Activated gamma-delta T cell treated with Interleukin-2 at 50 U/mL for 16 hours (primary cell): Measurements from ENCODE around the gene USH1C.

Source experiments
- DNase-seq: peaks from one replicate; pipeline ENCODE4 v3.0.0-alpha.2; 2020

USH1C gene

GRCh38 chr11:17522655-17523054 is 21.6 kb downstream of the USH1C start:
- no peak for DNase-seq

GRCh38 chr11:17521106-17521900 is 22.9 kb downstream of the USH1C start:
- DNase-seq: no peak

GRCh38 chr11:17519061-17519885 is 24.9 kb downstream of the USH1C start:
- no peak for DNase-seq

GRCh38 chr11:17518366-17518765 is 25.9 kb downstream of the USH1C start:
- DNase-seq: no peak

GRCh38 chr11:17517186-17517585 is 27.0 kb downstream of the USH1C start:
- no peak for DNase-seq

GRCh38 chr11:17516551-17517150 is 27.6 kb downstream of the USH1C start:
- DNase-seq: no peak

GRCh38 chr11:17515443-17516176 is 28.6 kb downstream of the USH1C start:
- no peak for DNase-seq

GRCh38 chr11:17514476-17514875 is 29.7 kb downstream of the USH1C start:
- DNase-seq: no peak

- no peak for DNase-seq
These were observed 30.4 kb downstream of the USH1C start for GRCh38 chr11:17513853-17514252.

GRCh38 chr11:17512101-17512500 is 32.1 kb downstream of the USH1C start:
- DNase-seq: no peak

GRCh38 chr11:17511571-17511970 is 32.6 kb downstream of the USH1C start:
- DNase-seq: no peak

- no peak for DNase-seq
These were observed 33.6 kb downstream of the USH1C start for GRCh38 chr11:17510507-17511206.

GRCh38 chr11:17508791-17509190 is 35.4 kb downstream of the USH1C start:
- no peak for DNase-seq

- DNase-seq: no peak
These were observed 35.9 kb downstream of the USH1C start for GRCh38 chr11:17508306-17508705.

- DNase-seq: no peak
These were observed 36.4 kb downstream of the USH1C start for GRCh38 chr11:17507773-17508172.

GRCh38 chr11:17506942-17507341 is 37.3 kb downstream of the USH1C start:
- DNase-seq: no peak

- DNase-seq: no peak
These were observed 37.9 kb downstream of the USH1C start for GRCh38 chr11:17506314-17506713.

- DNase-seq: no peak
These were observed 39.1 kb downstream of the USH1C start for GRCh38 chr11:17505146-17505545.

- peak; percentile 75 for DNase-seq
These were observed 39.7 kb downstream of the USH1C start for GRCh38 chr11:17504330-17505107.

- DNase-seq: no peak
These were observed 41.6 kb downstream of the USH1C start for GRCh38 chr11:17502630-17503029.

- no peak for DNase-seq
These were observed 43.5 kb downstream of the USH1C start for GRCh38 chr11:17500673-17501072.

- DNase-seq: no peak
These were observed 45.7 kb downstream of the USH1C start for GRCh38 chr11:17498475-17498874.
